Left forelimb (tissue), 1 donor: Measurements from ENCODE around the gene CCDC86.

Experiments
- DNase-seq: peaks from one replicate; pipeline ENCODE4 v3.0.0-alpha.2; 2018; ENCODE audit warnings: low spot score

The CCDC86 gene

GRCh38 chr11:60831143-60831500, 10.8 kb upstream of the CCDC86 start:
- peak; percentile 81 for DNase-seq

GRCh38 chr11:60831501-60832079, 10.3 kb upstream of the CCDC86 start:
- DNase-seq = no peak

- no peak for DNase-seq
Measured at GRCh38 chr11:60834742-60835533, 7.0 kb upstream of the CCDC86 start.

GRCh38 chr11:60835534-60835846, 6.4 kb upstream of the CCDC86 start:
- DNase-seq = no peak

- DNase-seq = no peak
Measured at GRCh38 chr11:60836866-60837515, 4.9 kb upstream of the CCDC86 start.

- DNase-seq = no peak
Measured at GRCh38 chr11:60838132-60838531, 3.8 kb upstream of the CCDC86 start.

- peak; percentile 78 for DNase-seq
Measured at GRCh38 chr11:60840470-60841430, 1.2 kb upstream of the CCDC86 start.

- DNase-seq = no peak
Measured at GRCh38 chr11:60842668-60843600, 1.0 kb downstream of the CCDC86 start.

GRCh38 chr11:60844045-60844869, 2.3 kb downstream of the CCDC86 start:
- no peak for DNase-seq

- no peak for DNase-seq
Measured at GRCh38 chr11:60844870-60845221, 2.9 kb downstream of the CCDC86 start.

- DNase-seq = no peak
Measured at GRCh38 chr11:60845338-60845737, 3.4 kb downstream of the CCDC86 start.

GRCh38 chr11:60847281-60847680, 5.4 kb downstream of the CCDC86 start:
- DNase-seq = no peak

GRCh38 chr11:60847896-60848295, 6.0 kb downstream of the CCDC86 start:
- no peak for DNase-seq

- no peak for DNase-seq
Measured at GRCh38 chr11:60848714-60849151, 6.8 kb downstream of the CCDC86 start.

- DNase-seq = no peak
Measured at GRCh38 chr11:60849641-60850520, 8.0 kb downstream of the CCDC86 start.

- no peak for DNase-seq
Measured at GRCh38 chr11:60851327-60852104, 9.6 kb downstream of the CCDC86 start.

- DNase-seq = no peak
Measured at GRCh38 chr11:60852117-60852981, 10.4 kb downstream of the CCDC86 start.
